Heart left ventricle (tissue), 16 donors: ENCODE results near the gene CNKSR3. TPM values are rescaled to one million over a fixed set of nuclear protein-coding genes. Genes with fewer than 3 reads are reported as not detected.

Experiments used
- ATAC-seq, 4 donors: fragments of 200-7000 bp; cut with Tn5 transposase; one replicate each; pipeline ENCODE4 v1.9.1; 2020 to 2022; ENCODE audit warnings: moderate library complexity in 4 of 4, mild to moderate bottlenecking in 3 of 4, moderate number of reproducible peaks in 1 of 4
- DNase-seq, 5 donors: peaks; one replicate each; pipeline ENCODE4 v3.0.0-alpha.2; 2020
- H3K27ac ChIP-seq, 12 donors: fragments of 200-600 bp; sonication (generic) in 4 of 12; one replicate each; pipeline versions ENCODE4 v1.5.0 to v1.8.0; 2016 to 2022; ENCODE audit warnings: mild to moderate bottlenecking in 2 of 12
- H3K27me3 ChIP-seq, 9 donors: fragments of 200-600 bp; sonication (generic) in 2 of 9; one replicate each; pipeline versions ENCODE4 v1.5.1 to v1.8.0; 2016 to 2022; ENCODE audit warnings: mild to moderate bottlenecking in 3 of 9
- H3K36me3 ChIP-seq, 9 donors: fragments of 200-600 bp; sonication (generic) in 2 of 9; one replicate each; pipeline versions ENCODE4 v1.5.0 to v1.8.0; 2018 to 2022; ENCODE audit warnings: mild to moderate bottlenecking in 2 of 9
- H3K4me1 ChIP-seq, 12 donors: fragments of 200-600 bp; sonication (generic) in 4 of 12; one replicate each; pipeline versions ENCODE4 v1.5.0 to v1.8.0; 2016 to 2022; ENCODE audit warnings: mild to moderate bottlenecking in 3 of 12
- H3K4me3 ChIP-seq, 12 donors: fragments of 200-600 bp; sonication (generic) in 4 of 12; one replicate each; pipeline versions ENCODE4 v1.5.0 to v1.8.0; 2017 to 2022; ENCODE audit warnings: mild to moderate bottlenecking in 9 of 12, moderate library complexity in 4 of 12
- H3K9me3 ChIP-seq, 12 donors: fragments of 200-600 bp; sonication (generic) in 4 of 12; one replicate each; pipeline versions ENCODE4 v1.5.0 to v1.8.0; 2016 to 2022; ENCODE audit warnings: mild to moderate bottlenecking in 1 of 12
- POLR2A ChIP-seq, 2 donors: fragments of 450-650 bp; IDR thresholded peaks; one replicate each; pipeline ENCODE4 v1.6.1; 2017; ENCODE audit warnings: antibody characterized with exemption in 2 of 2, mild to moderate bottlenecking in 2 of 2, moderate library complexity in 2 of 2
- WGBS, 4 donors: extraction: QIAGEN DNeasy Blood & Tissue Kit in 2 of 4; methylation state at CpG; one replicate each; pipeline versions ENCODE4 v1.1.5 to v1.1.7; 2013 to 2018; 5-methylcytosine and 5-hydroxymethylcytosine counted together
- intact Hi-C, 10 donors: fragments of 100-400 bp; cut with DNase I; formaldehyde crosslinking; loops; one replicate each; pipeline versions ENCODE4 v1.11.1 to v1.14.2; 2022
- polyA plus RNA-seq, 2 donors: library from polyadenylated mRNA; stranded (reverse); fragments of 200-250 nt; gene quantifications; one replicate each; pipeline ENCODE4 v1.2.3, GENCODE V29; 2013
- total RNA-seq, 9 donors: library from RNA; depleted of rRNA in 2 of 9; stranded (reverse); fragments of >200 nt in 2 of 9; fragmentation: NEBNext Ultra II Directional in 3 of 9; extraction: Animal tissue kit (Norgen Biotek cat#: 25700) in 3 of 9; gene quantifications; one replicate each; pipeline versions ENCODE4 v1.1.0 to v1.2.4, GENCODE V29; 2016 to 2023
- TF ChIP-seq, protein P1 (sequence below), 12 donors: fragments of 200-600 bp; sonication (generic) in 4 of 12; IDR thresholded peaks; one replicate each; pipeline versions ENCODE4 v1.5.0 to v1.8.0; 2018 to 2022; ENCODE audit warnings: antibody characterized with exemption in 12 of 12, mild to moderate bottlenecking in 5 of 12
- donor health status: ischemic (EF 13 %, LVEDD 7.1; RV severe dilation, severe dysfunction).
- donor health status: healthy with polysubstance abuse.
- donor health status: DM: no; HTN: yes; CAD: no.
- donor health status: DM: no; HTN: no; CAD: no.
- donor health status: ischemic (EF 25% LVEDD 6.9; RV normal size, moderate dysfunction).
- donor health status: ischemic (EF 25% LVEDD 5.7; RV mildly dilated, moderate dysfunction).
- donor health status: healthy.
- donor health status: DM: yes; HTN: yes; CAD: no.
- donor health status: ischemic (EF 35%, LVEDD 5.7; RV mildly dilated, moderate dysfunction).
- donor health status: nonischemic (EF 11% LVEDD 7.7; RV severe dilation, severe dysfunction).
- donor health status: DM: yes; HTN: yes; CAD: no.
- donor health status: PGD.
- donor health status: ischemic (EF 29% LVEDD 5.4; RV normal size, mild dysfunction).
- donor health status: nonischemic (EF 23%, LVEDD 6.1; RV moderate dilation, normal function).

CNKSR3 gene
- total and polyA plus RNA-seq, 11 donors, result 5.9 to 30.7 (median 17.7) TPM

DNA sequence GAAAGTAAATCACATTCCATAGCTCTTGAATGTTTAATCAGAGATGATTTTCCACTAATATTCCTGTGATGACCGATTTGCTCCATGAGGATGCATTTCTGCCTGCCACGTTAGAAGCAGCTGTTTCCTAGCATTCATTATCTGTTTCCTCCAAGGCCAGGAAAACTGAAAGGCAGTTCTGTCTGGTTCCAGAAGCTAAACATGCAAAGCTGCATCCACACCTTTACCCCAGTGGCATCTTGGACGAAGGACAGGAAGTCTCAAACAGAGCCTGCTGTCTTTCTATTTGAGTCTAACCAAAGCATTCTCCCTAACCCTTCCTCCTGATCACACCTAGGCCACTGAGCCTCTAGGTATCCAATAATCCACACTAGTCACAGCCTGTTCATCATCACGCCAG lies 27.6 kb downstream of the CNKSR3 start:
- Histone ChIP-seq H3K4me1 (peaks cover 0 to 57% (median 22%) of the 10 kb centered on the region in 12 donors), H3K4me3 (no peak overlapping the region), H3K27me3 (no peaks in the 10 kb centered on the region), H3K27ac (peak overlapping the region in 4 of 12 donors; percentile 5 to 74 (median 24)), H3K36me3 (no peaks in the 10 kb centered on the region), H3K9me3 (no peaks in the 10 kb centered on the region)
- peak in 3 of 4 donors; percentile 13 to 60 (median 33) for ATAC-seq
- no peak for DNase-seq
- WGBS, 4 donors, result 29 to 38% (median 30%) methylated on average over 4 of the region's 4 CpGs
- intact Hi-C loops, result loop anchor here in 1 of 10 donors (5.0 kb wide), 1 partner anchor 36 kb away; no protein-coding TSS in a partner anchor
- TF ChIP-seq, protein P1, sequence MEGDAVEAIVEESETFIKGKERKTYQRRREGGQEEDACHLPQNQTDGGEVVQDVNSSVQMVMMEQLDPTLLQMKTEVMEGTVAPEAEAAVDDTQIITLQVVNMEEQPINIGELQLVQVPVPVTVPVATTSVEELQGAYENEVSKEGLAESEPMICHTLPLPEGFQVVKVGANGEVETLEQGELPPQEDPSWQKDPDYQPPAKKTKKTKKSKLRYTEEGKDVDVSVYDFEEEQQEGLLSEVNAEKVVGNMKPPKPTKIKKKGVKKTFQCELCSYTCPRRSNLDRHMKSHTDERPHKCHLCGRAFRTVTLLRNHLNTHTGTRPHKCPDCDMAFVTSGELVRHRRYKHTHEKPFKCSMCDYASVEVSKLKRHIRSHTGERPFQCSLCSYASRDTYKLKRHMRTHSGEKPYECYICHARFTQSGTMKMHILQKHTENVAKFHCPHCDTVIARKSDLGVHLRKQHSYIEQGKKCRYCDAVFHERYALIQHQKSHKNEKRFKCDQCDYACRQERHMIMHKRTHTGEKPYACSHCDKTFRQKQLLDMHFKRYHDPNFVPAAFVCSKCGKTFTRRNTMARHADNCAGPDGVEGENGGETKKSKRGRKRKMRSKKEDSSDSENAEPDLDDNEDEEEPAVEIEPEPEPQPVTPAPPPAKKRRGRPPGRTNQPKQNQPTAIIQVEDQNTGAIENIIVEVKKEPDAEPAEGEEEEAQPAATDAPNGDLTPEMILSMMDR (IDR thresholded peaks at IDR 0.05), result no peak
- no peak for TF ChIP-seq POLR2A (IDR thresholded peaks at IDR 0.05)

DNA sequence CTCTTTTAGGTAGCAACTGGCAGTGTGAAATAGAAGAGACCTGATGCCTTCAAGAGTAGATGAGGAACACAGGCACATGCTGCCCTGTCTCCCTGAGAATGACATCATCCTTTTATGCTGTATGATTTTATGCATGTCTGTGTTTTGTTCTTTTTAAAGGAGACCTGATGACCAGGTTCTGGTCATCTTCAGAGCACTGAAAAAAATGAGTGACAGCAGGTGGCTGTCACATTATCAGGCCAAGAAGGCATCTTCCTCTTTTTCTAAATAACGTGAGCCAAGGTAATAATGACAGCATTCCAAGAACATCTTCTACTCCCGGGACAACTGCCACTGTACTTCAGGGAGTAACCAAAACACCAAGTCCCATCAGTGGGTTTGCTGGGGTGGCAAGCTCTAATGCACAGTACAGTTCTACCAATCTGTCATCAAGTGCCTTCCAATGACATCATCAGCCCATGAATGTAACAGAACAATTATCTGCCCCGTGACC lies 28.9 kb downstream of the CNKSR3 start:
- DNase-seq, result no peak
- WGBS, 4 donors, result 42 to 47% (median 46%) methylated on average over 3 of the region's 3 CpGs
- Histone ChIP-seq H3K27me3 (no peaks in the 10 kb centered on the region), H3K4me1 (peaks cover 0 to 54% (median 28%) of the 10 kb centered on the region in 12 donors), H3K9me3 (no peaks in the 10 kb centered on the region), H3K36me3 (no peaks in the 10 kb centered on the region), H3K27ac (peak overlapping the region in 1 of 12 donors; percentile 74), H3K4me3 (no peak overlapping the region)
- intact Hi-C loops, result loop anchor here in 1 of 10 donors (5.0 kb wide), 1 partner anchor 34 kb away; no protein-coding TSS in a partner anchor
- TF ChIP-seq, protein P1 (IDR thresholded peaks at IDR 0.05), result no peak
- TF ChIP-seq POLR2A (IDR thresholded peaks at IDR 0.05), result no peak
- peak in 2 of 4 donors; percentile 35 to 36 for ATAC-seq

DNA sequence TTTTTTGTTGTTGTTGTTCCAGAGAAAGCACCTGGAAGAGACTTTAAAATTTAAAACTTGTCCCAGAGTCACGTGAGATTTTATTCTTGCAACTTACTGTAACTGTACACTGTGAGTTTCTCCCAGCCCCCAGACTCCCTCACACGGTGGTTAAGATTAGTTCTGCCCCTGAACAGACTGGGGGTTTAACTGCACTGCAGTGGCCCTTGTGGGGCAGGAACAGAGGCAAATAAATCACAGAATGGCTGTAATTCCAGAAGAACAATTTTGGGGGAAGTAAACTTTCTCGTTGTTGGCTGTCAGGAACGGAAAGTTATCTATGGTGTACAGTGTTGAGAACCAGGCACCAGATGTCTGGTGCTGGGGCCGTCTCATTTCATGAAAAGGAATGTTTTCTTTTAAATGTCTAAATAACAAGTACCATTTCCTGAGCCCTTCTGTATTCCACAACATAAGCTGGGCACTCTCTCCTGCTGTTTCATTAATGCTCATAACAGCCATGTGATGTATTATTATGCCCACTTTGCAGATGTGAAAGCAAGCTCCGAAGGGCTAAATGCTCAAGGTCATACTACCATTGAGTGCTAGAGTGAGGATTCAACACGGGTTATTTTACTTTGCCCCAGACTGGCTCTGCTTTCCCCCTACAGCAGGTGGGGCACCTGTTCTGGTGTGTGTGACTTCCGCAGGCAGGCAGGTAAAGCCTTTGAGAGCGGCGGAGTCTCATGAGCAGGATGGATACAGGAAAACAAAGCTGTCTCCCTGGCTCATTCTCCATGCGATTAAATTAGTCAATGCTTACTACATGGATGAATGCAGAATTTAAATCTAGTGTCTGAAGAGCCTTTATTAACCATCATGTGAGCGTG lies 30.5 kb downstream of the CNKSR3 start:
- no peaks in the 10 kb centered on the region for H3K36me3 ChIP-seq
- peak overlapping the region in 5 of 12 donors; percentile 8 to 33 (median 14) for H3K4me3 ChIP-seq
- peak overlapping the region in 1 of 12 donors; percentile 62 for H3K27ac ChIP-seq
- 65 to 73% (median 72%) methylated on average over 12 of the region's 12 CpGs for WGBS, 4 donors
- intact Hi-C loops, result loop anchor here in 1 of 10 donors (5.0 kb wide), 1 partner anchor 33 kb away; no protein-coding TSS in a partner anchor
- no peak for ATAC-seq
- H3K4me1 ChIP-seq, result peaks cover 0 to 51% (median 28%) of the 10 kb centered on the region in 12 donors
- no peaks in the 10 kb centered on the region for H3K9me3 ChIP-seq
- DNase-seq, result no peak
- TF ChIP-seq, protein P1 (IDR thresholded peaks at IDR 0.05), result no peak
- no peak for TF ChIP-seq POLR2A (IDR thresholded peaks at IDR 0.05)
- no peaks in the 10 kb centered on the region for H3K27me3 ChIP-seq

DNA sequence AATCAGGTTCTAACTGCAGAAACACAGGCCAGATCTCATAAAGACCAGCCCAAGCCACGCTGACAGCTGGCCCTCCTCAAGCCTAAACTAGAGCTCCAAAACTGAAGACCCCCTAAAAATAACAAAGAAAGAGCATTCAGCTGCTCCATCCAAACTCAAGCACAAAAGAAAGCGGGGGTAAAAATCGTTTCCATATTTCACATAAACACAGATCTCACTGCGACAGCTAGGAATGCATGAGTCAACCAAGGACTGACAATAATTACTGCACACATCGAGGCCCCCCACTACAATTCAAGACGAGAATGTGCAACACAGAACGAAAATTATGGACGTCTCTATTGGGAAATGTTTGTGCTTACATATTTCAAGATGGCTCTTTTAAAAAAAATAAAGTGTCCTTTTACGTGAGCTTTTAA lies 31.1 kb downstream of the CNKSR3 start:
- DNase-seq (no peak), ATAC-seq (no peak)
- Histone ChIP-seq H3K9me3 (no peaks in the 10 kb centered on the region), H3K4me1 (peaks cover 0 to 55% (median 29%) of the 10 kb centered on the region in 12 donors), H3K27me3 (no peaks in the 10 kb centered on the region), H3K4me3 (peak overlapping the region in 5 of 12 donors; percentile 8 to 33 (median 14)), H3K36me3 (no peaks in the 10 kb centered on the region), H3K27ac (peak overlapping the region in 2 of 12 donors; percentile 11 to 62)
- intact Hi-C loops, result no loop called here
- WGBS, 4 donors, result 64 to 72% (median 67%) methylated on average over 9 of the region's 9 CpGs
- no peak for TF ChIP-seq POLR2A (IDR thresholded peaks at IDR 0.05)
- TF ChIP-seq, protein P1 (IDR thresholded peaks at IDR 0.05), result no peak
